HuH-7 (cell line): ENCODE results near the gene KIF3A.

Experiments used
- DNase-seq: peaks from one replicate; pipeline ENCODE4 v3.0.0; 2011; ENCODE audit warnings: low spot score

The KIF3A gene

GRCh38 chr5:132662925-132663770 lies 74.2 kb downstream of the KIF3A start:
- peak; percentile 70 for DNase-seq

GRCh38 chr5:132662004-132662401 lies 75.3 kb downstream of the KIF3A start:
- DNase-seq = no peak

- DNase-seq = no peak
Measured at GRCh38 chr5:132661231-132662003, 75.9 kb downstream of the KIF3A start.

GRCh38 chr5:132659598-132660493 lies 77.5 kb downstream of the KIF3A start:
- DNase-seq = no peak

GRCh38 chr5:132658381-132659302 lies 78.7 kb downstream of the KIF3A start:
- DNase-seq = no peak

- no peak for DNase-seq
Measured at GRCh38 chr5:132657676-132658380, 79.5 kb downstream of the KIF3A start, which contains the start of gene IL13. TSS of gene IL13 (plus strand) at chr5:132658173. CDS start at chr5:132658187, 14 bp downstream.

GRCh38 chr5:132656774-132657355 lies 80.5 kb downstream of the KIF3A start:
- DNase-seq = no peak

GRCh38 chr5:132655821-132656773 lies 81.2 kb downstream of the KIF3A start:
- DNase-seq = no peak

- no peak for DNase-seq
Measured at GRCh38 chr5:132653716-132654115, 83.6 kb downstream of the KIF3A start.

GRCh38 chr5:132651838-132652469 lies 85.4 kb downstream of the KIF3A start:
- no peak for DNase-seq

GRCh38 chr5:132648355-132648754 lies 89.0 kb downstream of the KIF3A start:
- no peak for DNase-seq

- no peak for DNase-seq
Measured at GRCh38 chr5:132647473-132647872, 89.9 kb downstream of the KIF3A start.

- no peak for DNase-seq
Measured at GRCh38 chr5:132646583-132647266, 90.6 kb downstream of the KIF3A start.

GRCh38 chr5:132644177-132644576 lies 93.2 kb downstream of the KIF3A start:
- no peak for DNase-seq
